SK-N-SH treated with all-trans-retinoic acid at 6 μM for 48 hours (cell line): ENCODE data around the gene SF1.

ENCODE experiments used
- ATAC-seq: fragments of 200-7000 bp; cut with Tn5 transposase; 3 replicates; pipeline ENCODE4 v1.9.1; 2020; ENCODE audit warnings: mild to moderate bottlenecking, moderate library complexity
- CREB5 ChIP-seq: fragments of 250-450 bp; sonication (Bioruptor Pico); IDR thresholded peaks from 2 replicates; pipeline ENCODE4 v1.5.1; 2020; ENCODE audit warnings: low read depth, mild to moderate bottlenecking, moderate library complexity
- CSDC2 ChIP-seq: fragments of 250-450 bp; sonication (Bioruptor Pico); IDR thresholded peaks from 2 replicates; pipeline ENCODE4 v1.5.0; 2020; ENCODE audit warnings: mild to moderate bottlenecking, moderate library complexity
- ESRRG ChIP-seq: fragments of 250-450 bp; sonication (Bioruptor Pico); IDR thresholded peaks from 2 replicates; pipeline ENCODE4 v1.6.1; 2021; ENCODE audit warnings: mild to moderate bottlenecking
- GLIS3 ChIP-seq: fragments of 250-450 bp; sonication (Bioruptor Pico); IDR thresholded peaks from 2 replicates; pipeline ENCODE4 v1.5.0; 2020; ENCODE audit warnings: mild to moderate bottlenecking, moderate library complexity
- OSR1 ChIP-seq: fragments of 250-450 bp; sonication (Bioruptor Pico); IDR thresholded peaks from 2 replicates; pipeline ENCODE4 v1.8.0; 2022; ENCODE audit warnings: moderate library complexity, mild to moderate bottlenecking, inconsistent platforms
- PATZ1 ChIP-seq: fragments of 250-450 bp; sonication (Bioruptor Pico); IDR thresholded peaks from 2 replicates; pipeline ENCODE4 v1.8.0; 2020; ENCODE audit warnings: mild to moderate bottlenecking, moderate library complexity, borderline replicate concordance
- PPARA ChIP-seq: fragments of 250-450 bp; sonication (Bioruptor Pico); IDR thresholded peaks from 2 replicates; pipeline ENCODE4 v1.5.0; 2020; ENCODE audit warnings: mild to moderate bottlenecking, borderline replicate concordance
- RARB ChIP-seq: fragments of 250-450 bp; sonication (Bioruptor Pico); IDR thresholded peaks from 2 replicates; pipeline ENCODE4 v1.8.0; 2021; ENCODE audit warnings: mild to moderate bottlenecking, moderate library complexity
- SNAI2 ChIP-seq: fragments of 250-450 bp; sonication (Bioruptor Pico); IDR thresholded peaks from 2 replicates; pipeline ENCODE4 v1.5.0; 2020; ENCODE audit warnings: mild to moderate bottlenecking, moderate library complexity
- TCF4 ChIP-seq: fragments of 250-450 bp; sonication (Bioruptor Pico); IDR thresholded peaks from 2 replicates; pipeline ENCODE4 v1.8.0; 2021; ENCODE audit warnings: mild to moderate bottlenecking, moderate library complexity, borderline replicate concordance
- TOX ChIP-seq: fragments of 250-450 bp; sonication (Bioruptor Pico); IDR thresholded peaks from 2 replicates; pipeline ENCODE4 v1.8.0; 2021; ENCODE audit warnings: mild to moderate bottlenecking, moderate library complexity, borderline replicate concordance
- ZC3H10 ChIP-seq: fragments of 250-450 bp; sonication (Bioruptor Pico); IDR thresholded peaks from 2 replicates; pipeline ENCODE4 v1.5.1; 2021; ENCODE audit warnings: mild to moderate bottlenecking, moderate library complexity
- ZFP3 ChIP-seq: fragments of 250-450 bp; sonication (Bioruptor Pico); IDR thresholded peaks from 2 replicates; pipeline ENCODE4 v1.5.0; 2020; ENCODE audit warnings: mild to moderate bottlenecking, moderate library complexity
- ZNF565 ChIP-seq: fragments of 450-650 bp; formaldehyde crosslinking; conservative IDR thresholded peaks from 2 replicates; pipeline ENCODE4 v1.5.0; 2020; ENCODE audit warnings: low read depth, mild to moderate bottlenecking, moderate library complexity
- ZNF70 ChIP-seq: fragments of 450-650 bp; formaldehyde crosslinking; IDR thresholded peaks from 2 replicates; pipeline ENCODE4 v1.5.0; 2020; ENCODE audit warnings: mild to moderate bottlenecking, moderate library complexity
- ZNF8 ChIP-seq: fragments of 450-650 bp; formaldehyde crosslinking; IDR thresholded peaks from 2 replicates; pipeline ENCODE4 v1.5.0; 2020; ENCODE audit warnings: mild to moderate bottlenecking, moderate library complexity
- TF ChIP-seq, protein P1 (sequence below): fragments of 250-450 bp; sonication (Bioruptor Pico); IDR thresholded peaks from 2 replicates; pipeline ENCODE4 v1.8.0; 2021; ENCODE audit warnings: low read depth, mild to moderate bottlenecking, moderate library complexity, borderline replicate concordance
- TF ChIP-seq, protein P2 (sequence below): fragments of 250-450 bp; sonication (Bioruptor Pico); IDR thresholded peaks from 2 replicates; pipeline ENCODE4 v1.5.0; 2020; ENCODE audit warnings: mild to moderate bottlenecking, moderate library complexity
- TF ChIP-seq, protein P3 (sequence below): fragments of 250-450 bp; sonication (Bioruptor Pico); IDR thresholded peaks from 2 replicates; pipeline ENCODE4 v1.5.1; 2021; ENCODE audit warnings: mild to moderate bottlenecking, moderate library complexity

Gene SF1

DNA sequence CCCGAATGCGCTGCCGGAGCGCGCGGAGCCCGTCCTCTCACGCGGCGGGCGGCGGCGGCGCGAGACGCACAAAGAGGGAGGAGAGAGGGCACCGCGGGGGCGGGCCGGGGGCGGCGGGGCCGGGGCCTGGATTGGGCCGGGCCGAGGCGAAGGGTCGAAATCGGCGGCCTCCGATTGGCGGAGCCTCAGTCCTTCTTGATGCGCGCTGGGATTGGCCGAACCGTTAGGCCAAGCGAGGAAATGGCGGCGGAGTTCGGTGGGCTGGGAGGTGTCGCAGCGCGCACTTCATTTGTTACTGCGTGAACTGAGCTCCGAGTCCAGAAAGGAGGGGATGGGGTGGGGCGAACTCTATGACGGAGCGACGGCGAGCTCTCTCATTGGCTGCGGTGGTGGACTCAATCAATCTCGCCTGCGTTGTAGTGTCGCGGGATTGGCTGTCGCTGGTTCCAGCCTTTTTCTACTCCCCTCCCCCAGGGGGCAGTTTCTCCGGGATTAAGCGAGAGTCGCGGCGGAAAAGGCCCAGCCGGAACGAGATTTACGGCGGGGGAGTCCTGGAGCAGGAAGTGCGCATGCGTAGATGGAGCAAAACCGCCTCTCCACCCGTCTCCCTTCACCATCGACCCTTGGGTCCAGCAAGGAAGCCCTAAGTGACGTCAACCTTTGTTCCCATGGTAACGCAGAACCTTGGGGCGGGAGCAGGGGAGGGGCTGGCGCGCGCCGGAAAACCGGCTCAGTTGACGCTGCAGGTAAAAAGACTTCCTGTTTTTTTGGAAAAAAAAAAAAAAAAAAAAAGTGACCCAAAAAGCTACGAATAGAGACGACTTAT, at the start of gene SF1:
Gene SF1 (minus strand): TSS at position 70 of the 826 bp plus-strand sequence. CDS start 150 bp downstream, outside the sequence.
- TF ChIP-seq, protein P1, sequence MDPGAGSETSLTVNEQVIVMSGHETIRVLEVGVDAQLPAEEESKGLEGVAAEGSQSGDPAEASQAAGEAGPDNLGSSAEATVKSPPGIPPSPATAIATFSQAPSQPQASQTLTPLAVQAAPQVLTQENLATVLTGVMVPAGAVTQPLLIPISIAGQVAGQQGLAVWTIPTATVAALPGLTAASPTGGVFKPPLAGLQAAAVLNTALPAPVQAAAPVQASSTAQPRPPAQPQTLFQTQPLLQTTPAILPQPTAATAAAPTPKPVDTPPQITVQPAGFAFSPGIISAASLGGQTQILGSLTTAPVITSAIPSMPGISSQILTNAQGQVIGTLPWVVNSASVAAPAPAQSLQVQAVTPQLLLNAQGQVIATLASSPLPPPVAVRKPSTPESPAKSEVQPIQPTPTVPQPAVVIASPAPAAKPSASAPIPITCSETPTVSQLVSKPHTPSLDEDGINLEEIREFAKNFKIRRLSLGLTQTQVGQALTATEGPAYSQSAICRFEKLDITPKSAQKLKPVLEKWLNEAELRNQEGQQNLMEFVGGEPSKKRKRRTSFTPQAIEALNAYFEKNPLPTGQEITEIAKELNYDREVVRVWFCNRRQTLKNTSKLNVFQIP, result no peak
- TF ChIP-seq, protein P2, sequence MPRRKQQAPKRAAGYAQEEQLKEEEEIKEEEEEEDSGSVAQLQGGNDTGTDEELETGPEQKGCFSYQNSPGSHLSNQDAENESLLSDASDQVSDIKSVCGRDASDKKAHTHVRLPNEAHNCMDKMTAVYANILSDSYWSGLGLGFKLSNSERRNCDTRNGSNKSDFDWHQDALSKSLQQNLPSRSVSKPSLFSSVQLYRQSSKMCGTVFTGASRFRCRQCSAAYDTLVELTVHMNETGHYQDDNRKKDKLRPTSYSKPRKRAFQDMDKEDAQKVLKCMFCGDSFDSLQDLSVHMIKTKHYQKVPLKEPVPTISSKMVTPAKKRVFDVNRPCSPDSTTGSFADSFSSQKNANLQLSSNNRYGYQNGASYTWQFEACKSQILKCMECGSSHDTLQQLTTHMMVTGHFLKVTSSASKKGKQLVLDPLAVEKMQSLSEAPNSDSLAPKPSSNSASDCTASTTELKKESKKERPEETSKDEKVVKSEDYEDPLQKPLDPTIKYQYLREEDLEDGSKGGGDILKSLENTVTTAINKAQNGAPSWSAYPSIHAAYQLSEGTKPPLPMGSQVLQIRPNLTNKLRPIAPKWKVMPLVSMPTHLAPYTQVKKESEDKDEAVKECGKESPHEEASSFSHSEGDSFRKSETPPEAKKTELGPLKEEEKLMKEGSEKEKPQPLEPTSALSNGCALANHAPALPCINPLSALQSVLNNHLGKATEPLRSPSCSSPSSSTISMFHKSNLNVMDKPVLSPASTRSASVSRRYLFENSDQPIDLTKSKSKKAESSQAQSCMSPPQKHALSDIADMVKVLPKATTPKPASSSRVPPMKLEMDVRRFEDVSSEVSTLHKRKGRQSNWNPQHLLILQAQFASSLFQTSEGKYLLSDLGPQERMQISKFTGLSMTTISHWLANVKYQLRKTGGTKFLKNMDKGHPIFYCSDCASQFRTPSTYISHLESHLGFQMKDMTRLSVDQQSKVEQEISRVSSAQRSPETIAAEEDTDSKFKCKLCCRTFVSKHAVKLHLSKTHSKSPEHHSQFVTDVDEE (CRISPR knock-in tag), result no peak
- no peak for TF ChIP-seq ZFP3 (CRISPR knock-in tag)
- TF ChIP-seq ZNF70 (CRISPR knock-in tag), result peak; percentile 23; the same call in 1 of the 2 replicates
- ATAC-seq, result peak; percentile 96

DNA sequence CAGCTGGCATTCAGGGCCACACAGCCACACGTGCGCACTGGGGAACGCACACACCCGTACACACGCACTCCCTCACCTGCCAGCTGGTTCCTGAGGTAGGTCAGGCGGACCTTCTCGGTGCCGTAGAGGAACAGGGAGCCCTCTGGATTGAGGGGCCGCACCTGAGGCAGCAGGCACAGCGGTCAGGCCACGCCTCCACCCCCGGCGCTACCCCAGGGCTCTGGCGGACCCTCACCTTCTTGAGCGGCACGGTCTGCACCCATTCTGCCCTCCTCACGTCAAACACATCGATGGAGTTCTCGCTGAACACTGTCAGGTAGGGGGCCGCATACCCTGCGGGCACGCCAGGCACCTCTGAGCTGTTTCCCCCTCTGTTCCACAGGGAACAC, 49.1 kb upstream of the SF1 start:
- ATAC-seq, result no peak
- TF ChIP-seq ZNF565 (CRISPR knock-in tag), result no peak
- TF ChIP-seq SNAI2, result no peak
- TF ChIP-seq ZNF70 (CRISPR knock-in tag), result no peak
- no peak for TF ChIP-seq PPARA (CRISPR knock-in tag)
- TF ChIP-seq ZC3H10 (CRISPR knock-in tag), result no peak
- TF ChIP-seq, protein P3, sequence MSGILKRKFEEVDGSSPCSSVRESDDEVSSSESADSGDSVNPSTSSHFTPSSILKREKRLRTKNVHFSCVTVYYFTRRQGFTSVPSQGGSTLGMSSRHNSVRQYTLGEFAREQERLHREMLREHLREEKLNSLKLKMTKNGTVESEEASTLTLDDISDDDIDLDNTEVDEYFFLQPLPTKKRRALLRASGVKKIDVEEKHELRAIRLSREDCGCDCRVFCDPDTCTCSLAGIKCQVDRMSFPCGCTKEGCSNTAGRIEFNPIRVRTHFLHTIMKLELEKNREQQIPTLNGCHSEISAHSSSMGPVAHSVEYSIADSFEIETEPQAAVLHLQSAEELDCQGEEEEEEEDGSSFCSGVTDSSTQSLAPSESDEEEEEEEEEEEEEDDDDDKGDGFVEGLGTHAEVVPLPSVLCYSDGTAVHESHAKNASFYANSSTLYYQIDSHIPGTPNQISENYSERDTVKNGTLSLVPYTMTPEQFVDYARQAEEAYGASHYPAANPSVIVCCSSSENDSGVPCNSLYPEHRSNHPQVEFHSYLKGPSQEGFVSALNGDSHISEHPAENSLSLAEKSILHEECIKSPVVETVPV (CRISPR knock-in tag), result no peak
- TF ChIP-seq, protein P1, result no peak
- TF ChIP-seq CSDC2 (CRISPR knock-in tag), result no peak
- TF ChIP-seq ZNF8 (CRISPR knock-in tag), result no peak
- TF ChIP-seq ESRRG, result no peak
- TF ChIP-seq TOX, result no peak
- TF ChIP-seq RARB (CRISPR knock-in tag), result no peak
- TF ChIP-seq PATZ1 (CRISPR knock-in tag), result no peak

DNA sequence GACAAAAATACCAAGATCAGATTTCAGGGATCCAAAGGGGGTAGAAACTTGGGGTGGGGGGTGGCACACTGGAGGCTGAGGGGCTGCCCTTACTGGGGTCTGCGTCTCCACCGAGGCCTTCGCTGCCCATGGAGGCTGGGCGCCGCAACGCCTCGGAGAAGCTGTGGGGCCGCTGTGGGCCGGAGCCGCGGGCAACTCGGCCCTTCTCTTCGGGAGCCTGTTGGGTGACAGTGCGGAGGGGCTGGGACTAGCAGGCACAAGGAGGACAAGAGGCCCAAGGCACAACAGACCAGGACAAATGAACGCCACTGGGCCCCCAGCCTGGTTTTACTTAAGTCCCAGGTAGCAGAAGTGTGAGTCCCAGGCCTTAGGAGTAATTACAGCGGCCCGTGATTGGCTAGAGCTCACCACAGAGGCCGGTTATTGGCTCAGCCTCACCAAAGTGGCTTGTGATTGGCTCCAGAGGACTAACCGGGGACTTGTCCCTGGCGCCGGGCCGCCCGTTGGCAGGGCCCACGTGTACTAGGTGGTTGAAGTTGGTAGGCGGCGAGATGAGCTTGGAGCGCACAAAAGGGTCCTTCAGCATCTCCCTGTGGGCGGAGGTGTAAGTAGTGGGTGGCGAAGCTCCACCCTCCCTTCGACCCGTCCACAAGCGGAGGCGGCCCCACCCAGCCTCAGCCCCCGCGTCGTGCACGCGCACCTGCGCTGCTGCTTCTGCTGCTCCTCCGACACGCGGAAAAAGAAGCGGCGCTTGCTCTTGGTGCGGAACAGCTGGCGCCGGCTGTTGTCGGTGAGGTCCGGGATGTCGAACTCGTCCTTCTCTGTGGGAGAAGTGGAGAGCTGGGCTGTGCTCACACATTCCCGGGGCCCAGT, 48.5 kb upstream of the SF1 start:
- no peak for ATAC-seq
- TF ChIP-seq, protein P1, result no peak
- no peak for TF ChIP-seq GLIS3
- TF ChIP-seq SNAI2, result no peak
- no peak for TF ChIP-seq ZNF70 (CRISPR knock-in tag)
- TF ChIP-seq ESRRG, result no peak
- no peak for TF ChIP-seq TCF4
- TF ChIP-seq ZNF565 (CRISPR knock-in tag), result no peak
- no peak for TF ChIP-seq ZNF8 (CRISPR knock-in tag)
- no peak for TF ChIP-seq CREB5 (CRISPR knock-in tag)
- TF ChIP-seq TOX, result no peak
- no peak for TF ChIP-seq CSDC2 (CRISPR knock-in tag)
- no peak for TF ChIP-seq OSR1
- TF ChIP-seq, protein P3 (CRISPR knock-in tag), result no peak
- TF ChIP-seq RARB (CRISPR knock-in tag), result no peak
- no peak for TF ChIP-seq ZFP3 (CRISPR knock-in tag)
